Endothelial cell of umbilical vein (primary cell): ENCODE measurements around the gene NRROS. TPM values are rescaled to one million over a fixed set of nuclear protein-coding genes. Genes with fewer than 3 reads are reported as not detected.
"Not testable (repeated sequence)": the region's sequence is repeated elsewhere in the genome, so short reads cannot be mapped to it uniquely, and the experiment has no call there.

ENCODE experiments used
- BruUV-seq: library from RNA; stranded (reverse); fragments of 400-500 nt; replicated peaks from 2 replicates; lab custom pipeline; 2021; lab: Mats Ljungman, UMichigan
- CTCF ChIA-PET: fragments of 300-600, 350-600 bp; sonication (Branson Sonifier 250); formaldehyde crosslinking; loops from one replicate; lab custom pipeline; 2021; ENCODE audit warnings: antibody characterized with exemption, inconsistent platforms; lab: Charles Lee
- POLR2A ChIA-PET: fragments of 300-600, 350-600 bp; sonication (Branson Sonifier 250); formaldehyde crosslinking; loops from one replicate; lab custom pipeline; 2021; ENCODE audit warnings: antibody characterized with exemption, inconsistent platforms; lab: Charles Lee
- DNase-seq: peaks from one replicate; pipeline ENCODE4 v3.0.0-alpha.2; 2011; ENCODE audit warnings: low read depth, low spot score
- FAIRE-seq: peaks from 2 replicates; lab custom pipeline; 2011; peaks lifted over from hg19 to GRCh38; lab: Jason Lieb, UNC
- H2AFZ ChIP-seq: 2 replicates; pipeline ENCODE4 v1.6.0; 2012; ENCODE audit warnings: low read depth, low read length, control low read depth, inconsistent platforms
- H3K27ac ChIP-seq: 2 replicates; pipeline ENCODE4 v1.5.1; 2011; ENCODE audit warnings: low read depth, mild to moderate bottlenecking, control low read depth, low read length, moderate library complexity; ENCODE audit not compliant: insufficient read depth
- H3K27me3 ChIP-seq, 2 experiments: 2 replicates each; pipeline versions ENCODE4 v1.6.0 to v1.6.1; 2011; ENCODE audit warnings: low read length in 2 of 2, mixed read lengths in 1 of 2; ENCODE audit not compliant: control insufficient read depth in 2 of 2, insufficient read depth in 2 of 2
- H3K36me3 ChIP-seq, 2 experiments: 2 replicates in 1 of 2; 3 replicates in 1 of 2; pipeline ENCODE4 v1.5.1; 2011; ENCODE audit warnings: low read length in 2 of 2, mild to moderate bottlenecking in 1 of 2, moderate library complexity in 1 of 2; ENCODE audit not compliant: control insufficient read depth in 2 of 2, insufficient read depth in 2 of 2; ENCODE audit errors: extremely low read depth in 1 of 2
- H3K4me1 ChIP-seq: 3 replicates; pipeline ENCODE4 v1.5.1; 2011; ENCODE audit warnings: mild to moderate bottlenecking, low read length; ENCODE audit not compliant: control insufficient read depth, insufficient read depth; ENCODE audit errors: extremely low read depth
- H3K4me2 ChIP-seq: 2 replicates; pipeline ENCODE4 v1.6.1; 2011; ENCODE audit warnings: low read length, control low read depth, mixed read lengths; ENCODE audit not compliant: insufficient read depth
- H3K4me3 ChIP-seq, 3 experiments: fragments of 200-600 bp in 1 of 3; sonication (generic), shearing (Covaris generic) in 1 of 3; replicated peaks in 1 of 3; 2 replicates each; pipeline ENCODE4 v1.5.1; 2011 to 2016; ENCODE audit warnings: control low read depth in 3 of 3, low read length in 3 of 3, mild to moderate bottlenecking in 2 of 3, inconsistent platforms in 1 of 3, low read depth in 1 of 3, moderate library complexity in 1 of 3; ENCODE audit not compliant: insufficient read depth in 1 of 3
- H3K79me2 ChIP-seq: 2 replicates; pipeline ENCODE4 v1.6.0; 2012; ENCODE audit warnings: low read length, inconsistent platforms; ENCODE audit not compliant: control insufficient read depth, insufficient read depth
- H3K9ac ChIP-seq: replicated peaks from 2 replicates; pipeline ENCODE3; 2011; ENCODE audit warnings: low read length, control low read depth; ENCODE audit not compliant: insufficient read depth; ENCODE audit errors: extremely low read depth
- H3K9me1 ChIP-seq: replicated peaks from 3 replicates; pipeline ENCODE4 v1.6.0; 2011; ENCODE audit warnings: mild to moderate bottlenecking, low read length; ENCODE audit not compliant: control insufficient read depth, insufficient read depth; ENCODE audit errors: extremely low read depth
- H3K9me3 ChIP-seq: replicated peaks from 2 replicates; pipeline ENCODE4 v1.5.1; 2012; ENCODE audit warnings: low read length, inconsistent platforms; ENCODE audit not compliant: control insufficient read depth, insufficient read depth
- H4K20me1 ChIP-seq: replicated peaks from 2 replicates; pipeline ENCODE3; 2011; ENCODE audit warnings: mild to moderate bottlenecking, low read length; ENCODE audit not compliant: control insufficient read depth, insufficient read depth; ENCODE audit errors: extremely low read depth
- CTCF ChIP-seq, 2 donors: IDR thresholded peaks; 1 replicate in 1 of 2; 2 replicates in 1 of 2; pipeline ENCODE4 v1.5.1; 2011; ENCODE audit warnings: low read length in 2 of 2, mild to moderate bottlenecking in 2 of 2, moderate library complexity in 2 of 2, control low read depth in 1 of 2, inconsistent platforms in 1 of 2, low read depth in 1 of 2; ENCODE audit not compliant: insufficient read depth in 1 of 2; ENCODE audit errors: extremely low read depth in 1 of 2
- EZH2 ChIP-seq: IDR thresholded peaks from 2 replicates; pipeline ENCODE4 v1.6.1; 2012; ENCODE audit warnings: borderline replicate concordance, low read depth, mild to moderate bottlenecking, moderate library complexity, low read length, inconsistent platforms; ENCODE audit not compliant: severe bottlenecking
- GATA2 ChIP-seq: IDR thresholded peaks from 2 replicates; pipeline ENCODE4 v1.7.0; 2011; ENCODE audit warnings: low read depth, mild to moderate bottlenecking, moderate library complexity, mixed read lengths, low read length; ENCODE audit not compliant: insufficient read length, insufficient read depth
- dilution Hi-C: fragments of 300-500 bp; cut with MboI; formaldehyde crosslinking; loops from one replicate; pipeline ENCODE4 v1.15.0; 2019; ENCODE audit warnings: low sequenced_read_pairs; ENCODE audit not compliant: extremely low pct_ligation_motif_present
- intact Hi-C: fragments of 100-400 bp; cut with micrococcal nuclease; formaldehyde crosslinking; loops from one replicate; pipeline ENCODE4 v1.10.0; 2022
- polyA plus RNA-seq, 4 experiments: library from polyadenylated mRNA; depleted of rRNA in 3 of 4; stranded (reverse) in 3 of 4; unstranded in 1 of 4; fragments of >200 nt; gene quantifications; 2 replicates each; pipeline versions ENCODE4 v1.2.1 to v1.2.3, GENCODE V29; 2011 to 2012; ENCODE audit warnings: missing spikeins in 1 of 4
- total RNA-seq: library from RNA; stranded (reverse); gene quantifications from 2 replicates; pipeline ENCODE4 v1.2.3, GENCODE V29; 2021

Gene NRROS
- total and polyA plus RNA-seq, 2 donors (not counting 3 experiments of a cell fraction or from before 2014, with no cell fraction given): 8.1 to 15.6 TPM

- H3K27ac ChIP-seq, H3K9me3 ChIP-seq, H3K4me1 ChIP-seq, H3K9ac ChIP-seq, dilution Hi-C loops, H2AFZ ChIP-seq, H3K27me3 ChIP-seq, DNase-seq, H3K9me1 ChIP-seq, intact Hi-C loops, BruUV-seq, H3K4me3 ChIP-seq, H4K20me1 ChIP-seq, H3K4me2 ChIP-seq, H3K36me3 ChIP-seq, POLR2A ChIA-PET, H3K79me2 ChIP-seq: not testable (repeated sequence)
- FAIRE-seq: peak; percentile 33
- CTCF ChIA-PET: interaction anchor here (1.9 kb wide), 1 partner anchor 11 kb away, joined by 10 read pairs; no protein-coding TSS in a partner anchor
These were observed 41.3 kb upstream of the NRROS start for GRCh38 chr3:196597971-196598733.

- H3K9me1 ChIP-seq: no peaks in the 10 kb centered on the region
- H4K20me1 ChIP-seq: no peaks in the 10 kb centered on the region
- H3K4me1 ChIP-seq: no peaks in the 10 kb centered on the region
- no peaks in the 10 kb centered on the region for H3K9me3 ChIP-seq
- dilution Hi-C loops (no loop called here), intact Hi-C loops (no loop called here)
- no peaks in the 10 kb centered on the region for H3K36me3 ChIP-seq
- BruUV-seq: no TSS peak
- peaks cover 5 to 8% of the 10 kb centered on the region in 2 experiments for H3K27me3 ChIP-seq
- FAIRE-seq: no peak
- no peak overlapping the region for H2AFZ ChIP-seq
- no peak for DNase-seq
- ChIA-PET CTCF (interaction anchor here (0.6 kb wide), 1 partner anchor 19 kb away, joined by 4 read pairs; no protein-coding TSS in a partner anchor), POLR2A (no interaction called here)
- no peak overlapping the region for H3K4me2 ChIP-seq
- no peak overlapping the region for H3K4me3 ChIP-seq
- no peaks in the 10 kb centered on the region for H3K79me2 ChIP-seq
- no peak overlapping the region for H3K9ac ChIP-seq
- H3K27ac ChIP-seq: no peak overlapping the region
- TF ChIP-seq EZH2 (no peak), GATA2 (no peak), CTCF (IDR thresholded peaks at IDR 0.05; ENCODE audit: extremely low read depth in 1 of 2, insufficient read depth in 1 of 2, low read depth in 1 of 2, low read length in 2 of 2) (no peak)
These were observed 39.8 kb upstream of the NRROS start for GRCh38 chr3:196599734-196600128.
